DMS53 (cell line): ENCODE data around the gene HNRNPF.

Source experiments
- DNase-seq: peaks from one replicate; lab custom pipeline; 2025; lab: John Stamatoyannopoulos, UW

The HNRNPF gene

GRCh38 chr10:43376828-43377423, 32.1 kb downstream of the HNRNPF start:
- no peak for DNase-seq

- DNase-seq = no peak
Observed at GRCh38 chr10:43376046-43376635, 32.8 kb downstream of the HNRNPF start.

GRCh38 chr10:43375401-43376020, 33.5 kb downstream of the HNRNPF start:
- DNase-seq = no peak

GRCh38 chr10:43374194-43374593, 34.8 kb downstream of the HNRNPF start:
- no peak for DNase-seq

- DNase-seq = no peak
Observed at GRCh38 chr10:43373461-43373860, 35.5 kb downstream of the HNRNPF start.

GRCh38 chr10:43372765-43373361, 36.1 kb downstream of the HNRNPF start:
- DNase-seq = no peak

- DNase-seq = no peak
Observed at GRCh38 chr10:43371418-43371817, 37.6 kb downstream of the HNRNPF start, which contains the start of gene FXYD4. Gene FXYD4, plus strand, starts transcription at chr10:43371636. Its CDS starts 2,111 bp downstream, at chr10:43373747.

GRCh38 chr10:43370671-43371215, 38.2 kb downstream of the HNRNPF start:
- DNase-seq = no peak

- no peak for DNase-seq
Observed at GRCh38 chr10:43369921-43370320, 39.1 kb downstream of the HNRNPF start.

GRCh38 chr10:43365001-43365400, 44.0 kb downstream of the HNRNPF start:
- peak; percentile 25 for DNase-seq

- peak; percentile 99 for DNase-seq
Observed at GRCh38 chr10:43362191-43362839, 46.7 kb downstream of the HNRNPF start.

GRCh38 chr10:43361547-43362190, 47.3 kb downstream of the HNRNPF start:
- peak; percentile 61 for DNase-seq

GRCh38 chr10:43360086-43360485, 48.9 kb downstream of the HNRNPF start:
- no peak for DNase-seq

- DNase-seq = no peak
Observed at GRCh38 chr10:43355749-43356371, 53.1 kb downstream of the HNRNPF start.

GRCh38 chr10:43354879-43355380, 54.1 kb downstream of the HNRNPF start:
- DNase-seq = no peak

GRCh38 chr10:43354330-43354635, 54.7 kb downstream of the HNRNPF start:
- peak; percentile 34 for DNase-seq

- peak; percentile 75 for DNase-seq
Observed at GRCh38 chr10:43353495-43354329, 55.3 kb downstream of the HNRNPF start.

- DNase-seq = peak; percentile 51
Observed at GRCh38 chr10:43352951-43353350, 56.0 kb downstream of the HNRNPF start.

GRCh38 chr10:43351301-43351700, 57.7 kb downstream of the HNRNPF start:
- no peak for DNase-seq

GRCh38 chr10:43350686-43351085, 58.3 kb downstream of the HNRNPF start:
- DNase-seq = peak; percentile 40
